A673 (cell line): ENCODE results near the gene SLC39A2.

Experiments
- EZH2 ChIP-seq: fragments of 200-600 bp; sonication (generic); IDR thresholded peaks from 2 replicates; pipeline ENCODE4 v1.6.1; 2017; ENCODE audit warnings: borderline replicate concordance, low read depth, mild to moderate bottlenecking, mixed read lengths, antibody characterized with exemption, low read length; ENCODE audit not compliant: poor library complexity, severe bottlenecking
- TF ChIP-seq, protein P1 (sequence below): fragments of 300-800, 200-600 bp; sonication (generic); conservative IDR thresholded peaks from 2 replicates; pipeline ENCODE4 v1.5.1; 2017; ENCODE audit warnings: low read depth, mild to moderate bottlenecking, antibody characterized with exemption, low read length, moderate library complexity, mixed read lengths

DNA sequence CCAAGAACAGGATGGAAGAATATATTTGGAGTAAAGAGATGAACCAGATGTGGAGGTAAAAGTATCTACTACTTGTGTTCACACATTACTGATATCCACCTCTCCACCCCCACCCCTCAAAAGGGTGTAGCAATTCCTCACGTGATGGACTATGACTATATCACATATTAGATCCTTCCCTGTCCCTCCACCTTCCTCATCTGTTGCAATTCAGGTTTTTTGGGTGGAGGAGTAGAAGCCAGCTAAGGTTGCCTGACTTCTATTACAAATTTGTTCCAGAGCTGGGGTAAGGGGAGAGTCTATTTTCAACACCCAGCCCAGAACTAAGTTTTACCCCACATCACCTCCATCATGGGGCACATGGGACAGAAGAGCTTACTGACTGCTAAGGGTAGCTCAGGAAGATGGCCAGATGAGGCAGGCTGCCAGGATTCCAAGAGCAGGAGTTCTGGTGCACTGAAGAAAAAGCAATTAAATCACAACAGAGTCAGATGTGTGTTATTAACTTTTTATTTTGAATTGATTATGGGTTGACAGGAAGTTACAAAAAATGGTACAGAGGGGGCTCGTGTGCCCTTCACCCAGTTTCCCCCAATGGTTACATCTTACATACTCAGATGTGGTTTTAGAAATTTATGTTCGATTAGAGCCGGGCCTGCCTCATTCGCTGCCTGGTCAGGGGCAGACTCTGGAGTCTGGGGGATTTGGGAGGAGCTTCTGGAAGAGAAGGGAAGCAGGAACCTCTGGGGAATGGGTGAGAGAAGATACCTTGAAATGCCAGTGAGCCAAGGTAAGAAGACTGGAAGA lies 33.4 kb downstream of the SLC39A2 start:
- TF ChIP-seq, protein P1, sequence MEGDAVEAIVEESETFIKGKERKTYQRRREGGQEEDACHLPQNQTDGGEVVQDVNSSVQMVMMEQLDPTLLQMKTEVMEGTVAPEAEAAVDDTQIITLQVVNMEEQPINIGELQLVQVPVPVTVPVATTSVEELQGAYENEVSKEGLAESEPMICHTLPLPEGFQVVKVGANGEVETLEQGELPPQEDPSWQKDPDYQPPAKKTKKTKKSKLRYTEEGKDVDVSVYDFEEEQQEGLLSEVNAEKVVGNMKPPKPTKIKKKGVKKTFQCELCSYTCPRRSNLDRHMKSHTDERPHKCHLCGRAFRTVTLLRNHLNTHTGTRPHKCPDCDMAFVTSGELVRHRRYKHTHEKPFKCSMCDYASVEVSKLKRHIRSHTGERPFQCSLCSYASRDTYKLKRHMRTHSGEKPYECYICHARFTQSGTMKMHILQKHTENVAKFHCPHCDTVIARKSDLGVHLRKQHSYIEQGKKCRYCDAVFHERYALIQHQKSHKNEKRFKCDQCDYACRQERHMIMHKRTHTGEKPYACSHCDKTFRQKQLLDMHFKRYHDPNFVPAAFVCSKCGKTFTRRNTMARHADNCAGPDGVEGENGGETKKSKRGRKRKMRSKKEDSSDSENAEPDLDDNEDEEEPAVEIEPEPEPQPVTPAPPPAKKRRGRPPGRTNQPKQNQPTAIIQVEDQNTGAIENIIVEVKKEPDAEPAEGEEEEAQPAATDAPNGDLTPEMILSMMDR = no peak
- no peak for TF ChIP-seq EZH2
